H1 (cell line): ENCODE measurements around the gene UBE4B.

Experiments used
- CHD2 ChIP-seq: IDR thresholded peaks from 2 replicates; pipeline ENCODE4 v1.6.1; 2012; ENCODE audit warnings: low read length, improper control_type of control experiment
- CTCF ChIP-seq, 3 experiments: IDR thresholded peaks; 1 replicate in 2 of 3; 2 replicates in 1 of 3; pipeline versions ENCODE4 v1.5.1 to v1.6.1; 2011; ENCODE audit warnings: low read length in 3 of 3, mild to moderate bottlenecking in 3 of 3, inconsistent platforms in 2 of 3, low read depth in 1 of 3, moderate library complexity in 1 of 3; ENCODE audit not compliant: insufficient read depth in 1 of 3; ENCODE audit errors: control extremely low read depth in 1 of 3
- JUN ChIP-seq: IDR thresholded peaks from 2 replicates; pipeline ENCODE4 v1.6.1; 2011; ENCODE audit warnings: low read depth, mild to moderate bottlenecking, improper control_type of control experiment, low read length
- KDM5A ChIP-seq: fragments of 200-600 bp; IDR thresholded peaks from 2 replicates; pipeline ENCODE4 v1.7.1; 2012; ENCODE audit warnings: mild to moderate bottlenecking, low read length, inconsistent platforms, mixed read lengths
- POLR2A ChIP-seq, 2 experiments: IDR thresholded peaks; 1 replicate in 1 of 2; 2 replicates in 1 of 2; pipeline ENCODE4 v1.6.1; 2011; ENCODE audit warnings: low read depth in 2 of 2, low read length in 2 of 2, mild to moderate bottlenecking in 2 of 2; ENCODE audit errors: control extremely low read depth in 1 of 2
- RFX5 ChIP-seq: IDR thresholded peaks from 2 replicates; pipeline ENCODE4 v1.6.1; 2011; ENCODE audit warnings: low read depth, low read length, improper control_type of control experiment, borderline replicate concordance
- RNF2 ChIP-seq: fragments of 200-900, 300-1000 bp; sonication (generic); IDR thresholded peaks from 2 replicates; pipeline ENCODE4 v1.7.1; 2016; ENCODE audit warnings: borderline replicate concordance, low read depth, mild to moderate bottlenecking, antibody characterized with exemption, low read length; ENCODE audit not compliant: poor library complexity, severe bottlenecking; ENCODE audit errors: missing control alignments
- SIN3A ChIP-seq, 2 experiments: IDR thresholded peaks in 1 of 2; conservative IDR thresholded peaks in 1 of 2; 2 replicates each; pipeline ENCODE4 v1.6.1; 2011 to 2012; ENCODE audit warnings: low read length in 2 of 2, improper control_type of control experiment in 1 of 2, low read depth in 1 of 2, mild to moderate bottlenecking in 1 of 2
- SUZ12 ChIP-seq: fragments of 200-600 bp; sonication (generic); IDR thresholded peaks from 2 replicates; pipeline ENCODE4 v1.6.1; 2012; ENCODE audit warnings: mild to moderate bottlenecking, inconsistent platforms, low read length, moderate library complexity, mixed read lengths

GRCh38 chr1:10173582-10173981 lies 140.8 kb downstream of the UBE4B start:
- TF ChIP-seq CHD2 (no peak), CTCF (IDR thresholded peaks at IDR 0.05; ENCODE audit: control extremely low read depth in 1 of 3, insufficient read depth in 1 of 3, low read depth in 1 of 3, low read length in 3 of 3) (no peak), JUN (no peak), SIN3A (conservative IDR thresholded peaks at IDR 0.05 in 1 of 2, IDR thresholded peaks at IDR 0.05 in 1 of 2; ENCODE audit: low read depth in 1 of 2, low read length in 2 of 2) (no peak), POLR2A (IDR thresholded peaks at IDR 0.05; ENCODE audit: control extremely low read depth in 1 of 2, low read depth in 2 of 2, low read length in 2 of 2) (no peak), KDM5A (no peak), RNF2 (no peak), SUZ12 (no peak), RFX5 (no peak)
